GM18858 (cell line): ENCODE results near the gene ITGA8.
"Not testable (repeated sequence)": the region's sequence is repeated elsewhere in the genome, so short reads cannot be mapped to it uniquely, and the experiment has no call there.

ENCODE experiments used
- ATAC-seq: cut with Tn5 transposase; IDR thresholded peaks from one replicate; pipeline ENCODE4 v1.9.1; 2021; ENCODE audit not compliant: unreplicated experiment

Gene ITGA8

GRCh38 chr10:15510963-15511362 lies 208.8 kb downstream of the ITGA8 start:
- ATAC-seq = no peak

DNA sequence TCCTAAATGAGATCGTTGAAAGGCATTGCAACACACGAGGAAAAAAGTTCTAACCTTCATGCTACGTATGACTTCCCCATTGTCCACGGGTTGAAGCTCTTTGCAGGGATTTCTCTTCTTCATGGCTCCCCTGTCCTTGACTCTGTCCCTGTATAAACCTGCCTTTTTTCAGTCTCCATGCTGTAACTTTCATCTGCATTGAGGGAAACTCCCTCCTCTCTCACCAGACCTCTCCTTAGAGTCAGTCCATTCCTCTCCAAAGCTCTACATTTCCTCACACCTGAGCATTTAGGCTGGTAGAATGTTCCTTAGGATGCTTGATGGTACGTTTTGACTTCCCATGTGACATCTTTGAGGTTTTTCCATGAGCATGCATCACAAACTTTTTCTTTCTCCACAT lies 214.4 kb downstream of the ITGA8 start:
- no peak for ATAC-seq

DNA sequence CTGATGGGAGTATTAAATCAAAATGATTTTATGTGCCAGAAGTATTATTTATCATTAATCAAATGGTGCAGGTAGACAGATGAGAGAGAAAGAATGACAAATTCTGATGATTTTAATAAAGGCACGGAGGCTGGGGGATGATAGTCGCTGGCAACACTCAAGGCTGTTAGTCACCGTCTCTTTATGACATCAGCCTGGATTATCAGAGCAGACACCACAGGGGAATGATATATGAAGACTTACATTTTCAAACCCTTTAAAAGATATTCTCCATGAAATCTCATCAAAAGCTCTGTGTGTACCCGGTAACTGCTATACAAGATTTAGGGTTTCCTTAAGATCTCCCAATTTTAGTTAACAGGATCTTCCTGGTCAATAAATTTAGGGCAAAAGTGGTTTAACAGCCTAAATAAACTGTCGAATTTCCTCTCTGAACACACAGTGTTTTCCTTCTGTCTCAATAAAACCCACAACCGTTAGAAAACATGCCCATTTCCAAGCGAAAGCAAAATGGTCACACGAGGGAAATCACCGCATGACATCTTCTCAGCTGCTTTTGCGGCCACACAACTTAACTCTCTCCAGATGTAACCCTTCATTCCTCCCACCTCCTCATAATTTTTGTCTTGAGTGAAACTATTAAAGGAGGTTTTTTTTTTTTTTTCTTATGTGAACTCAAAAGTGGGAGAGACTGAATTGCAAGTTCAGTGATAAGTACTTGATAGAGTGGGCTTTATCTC lies 215.5 kb downstream of the ITGA8 start:
- ATAC-seq = no peak

- no peak for ATAC-seq
Observed at GRCh38 chr10:15494850-15495506, 224.7 kb downstream of the ITGA8 start.

DNA sequence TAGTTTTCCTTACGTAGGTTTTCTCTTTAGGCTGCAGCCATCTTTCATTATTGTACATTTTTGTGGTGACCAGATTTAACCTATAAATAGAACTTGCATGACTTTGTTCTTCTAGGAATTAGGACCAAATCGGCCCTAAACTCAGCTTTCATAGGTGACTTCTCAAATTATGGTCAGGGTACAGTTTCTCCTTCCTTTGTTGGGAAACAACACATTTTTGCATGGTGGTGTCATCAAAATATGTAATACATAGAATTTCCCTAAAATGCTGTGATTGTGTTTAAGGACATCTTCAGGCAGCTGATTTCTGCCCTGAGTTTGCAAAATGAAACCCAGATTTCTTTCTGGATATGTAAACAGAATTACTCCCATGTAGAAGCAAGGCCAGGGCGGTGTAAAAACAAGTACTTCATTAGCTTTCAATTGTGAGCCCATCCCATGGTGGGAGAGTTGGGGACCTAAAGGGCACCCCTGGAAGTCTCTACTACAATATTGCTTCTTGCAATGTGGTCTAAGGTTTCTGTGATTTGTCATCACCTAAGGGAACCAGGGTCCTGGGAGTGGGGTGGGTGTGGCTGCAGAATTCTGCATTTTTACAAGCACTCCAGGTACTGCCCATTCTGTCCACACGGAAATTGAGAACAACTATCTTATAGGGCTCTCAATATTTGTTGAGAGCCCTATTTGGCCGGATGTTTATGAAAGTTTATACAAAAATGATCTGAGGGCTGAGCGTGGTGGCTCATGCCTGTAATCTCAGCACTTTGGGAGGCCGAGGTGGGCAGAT lies 227.7 kb downstream of the ITGA8 start:
- ATAC-seq = no peak

- ATAC-seq = no peak
Observed at GRCh38 chr10:15489431-15489830, 230.3 kb downstream of the ITGA8 start.

DNA sequence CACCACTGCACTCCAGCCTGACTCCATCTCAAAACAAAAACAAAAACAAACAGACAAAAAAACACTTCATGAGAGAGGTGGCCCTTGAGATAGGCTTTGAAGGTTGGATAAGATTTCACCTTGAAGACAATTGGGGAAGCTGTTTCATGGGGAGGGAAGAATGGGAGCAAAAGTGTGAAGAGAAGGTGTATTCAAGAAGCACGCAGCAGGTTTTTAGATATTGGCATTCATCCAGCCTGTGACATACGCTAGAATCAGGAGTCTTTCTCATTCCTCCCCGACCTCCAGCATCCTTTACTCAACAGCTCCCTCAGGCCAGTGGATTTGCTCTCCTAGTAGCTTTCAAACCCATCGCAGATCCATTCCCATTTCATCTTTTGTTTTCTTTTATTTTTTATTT lies 232.3 kb downstream of the ITGA8 start:
- no peak for ATAC-seq

GRCh38 chr10:15486404-15486803 lies 233.3 kb downstream of the ITGA8 start:
- no peak for ATAC-seq

DNA sequence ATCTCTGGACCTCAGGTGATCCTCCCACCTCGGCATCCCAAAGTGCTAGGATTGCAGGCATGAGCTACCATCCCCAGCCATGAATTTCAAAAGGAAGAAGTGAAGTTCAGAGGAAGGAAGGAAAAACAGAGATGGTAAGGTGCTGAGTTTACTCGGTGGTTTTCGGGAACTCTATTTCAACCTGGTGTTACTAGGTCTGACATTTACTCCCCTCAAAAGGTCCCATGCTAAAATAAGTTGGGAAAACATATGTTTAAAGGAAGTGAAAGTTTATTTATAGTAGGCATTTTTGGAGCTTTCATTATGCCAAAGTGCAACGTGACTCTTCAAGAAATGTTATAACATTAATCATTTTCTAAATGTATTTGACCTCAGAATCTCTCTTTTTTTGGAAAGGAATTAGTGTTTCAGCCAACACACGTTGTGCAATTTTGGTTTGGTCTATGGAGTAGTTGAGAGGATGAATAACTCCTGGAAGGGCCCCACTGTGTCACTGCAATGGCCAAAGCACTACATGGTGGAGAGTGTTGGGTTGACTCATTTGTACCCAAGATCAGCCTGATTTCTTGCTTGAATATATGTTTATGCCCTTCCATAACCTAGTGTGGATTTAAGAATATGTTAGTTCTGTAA lies 233.9 kb downstream of the ITGA8 start:
- no peak for ATAC-seq

DNA sequence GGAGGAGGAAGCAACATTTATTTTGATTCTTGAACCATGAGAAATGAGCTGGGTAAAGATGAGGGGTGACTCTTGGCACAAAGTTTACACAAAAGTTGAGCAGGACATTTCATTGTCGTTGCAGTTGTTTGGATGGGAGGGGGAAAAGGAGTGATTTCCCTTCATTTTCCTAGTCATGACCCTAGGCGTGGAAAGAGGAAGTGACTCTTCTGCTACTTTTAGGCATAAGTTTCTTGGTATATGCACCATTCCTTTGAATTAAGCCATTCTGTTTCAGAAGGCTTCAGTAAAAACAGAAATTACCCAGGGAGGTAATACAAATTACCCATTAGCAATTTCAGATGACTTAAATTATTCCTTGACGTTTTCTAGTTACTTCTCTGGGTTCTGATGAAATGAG lies 234.7 kb downstream of the ITGA8 start:
- no peak for ATAC-seq

- ATAC-seq = no peak
Observed at GRCh38 chr10:15484128-15484527, 235.6 kb downstream of the ITGA8 start.

DNA sequence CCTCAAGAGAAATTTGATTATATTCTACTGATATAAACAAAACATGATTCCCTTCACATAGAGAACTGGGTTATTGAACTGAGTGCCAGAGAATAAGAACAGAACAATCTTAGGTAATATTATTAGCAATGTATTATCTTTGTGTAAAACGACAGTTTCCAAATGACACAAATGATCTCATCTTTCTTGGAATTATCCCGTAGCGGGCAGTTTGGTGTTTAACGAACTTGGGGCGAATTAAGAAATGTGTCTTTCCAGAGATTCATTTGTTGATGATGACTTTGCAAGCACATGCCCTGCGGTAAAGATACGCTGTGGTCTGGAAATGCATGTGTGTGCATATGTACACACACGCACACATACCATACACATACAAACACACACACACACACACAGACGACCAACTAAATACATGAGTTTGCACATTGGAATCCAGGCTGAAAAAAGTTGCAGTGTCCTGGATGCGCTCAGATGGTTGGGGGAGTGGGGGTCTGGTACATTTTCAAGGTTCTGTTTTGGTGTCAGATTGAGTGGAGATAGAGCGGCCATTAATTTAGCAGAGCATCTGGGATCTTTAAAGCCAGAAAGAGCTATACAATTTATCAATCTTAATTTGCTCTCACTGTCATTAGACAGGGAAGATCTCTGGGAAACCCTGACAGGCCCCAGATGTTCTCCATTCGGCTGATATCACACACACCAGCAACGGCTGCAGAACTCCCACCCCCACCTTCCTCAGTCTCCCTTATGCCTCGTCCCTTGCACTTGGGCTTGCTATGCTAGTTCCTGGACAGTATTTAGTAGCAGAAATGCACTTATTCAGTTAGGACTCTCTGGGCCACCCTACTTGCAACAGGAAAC lies 236.3 kb downstream of the ITGA8 start:
- ATAC-seq = no peak

GRCh38 chr10:15482156-15482555 lies 237.6 kb downstream of the ITGA8 start:
- no peak for ATAC-seq

GRCh38 chr10:15478950-15479349 lies 240.8 kb downstream of the ITGA8 start:
- no peak for ATAC-seq

GRCh38 chr10:15478429-15478828 lies 241.3 kb downstream of the ITGA8 start:
- no peak for ATAC-seq

DNA sequence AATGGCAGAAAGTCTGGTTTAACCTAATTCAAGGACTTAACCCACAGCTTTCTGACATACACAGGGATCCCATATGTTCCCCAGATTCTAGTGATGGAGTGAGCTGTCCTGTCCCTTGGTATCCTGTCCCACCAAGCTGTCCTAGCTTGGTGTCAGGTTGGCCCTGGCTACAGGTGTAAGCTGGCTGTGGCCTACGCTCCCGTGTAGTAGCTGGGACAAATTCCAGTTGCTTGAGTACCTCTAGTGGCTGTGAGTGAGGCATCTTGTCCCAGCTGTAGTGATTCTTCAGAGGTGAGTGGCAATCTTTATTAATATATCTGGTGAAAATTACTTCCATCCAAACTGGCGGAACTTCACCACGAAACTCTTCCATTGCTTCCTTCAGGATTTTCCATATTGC lies 243.4 kb downstream of the ITGA8 start:
- ATAC-seq = no peak

- not testable (repeated sequence) for ATAC-seq
Observed at GRCh38 chr10:15475439-15475838, 244.3 kb downstream of the ITGA8 start.

DNA sequence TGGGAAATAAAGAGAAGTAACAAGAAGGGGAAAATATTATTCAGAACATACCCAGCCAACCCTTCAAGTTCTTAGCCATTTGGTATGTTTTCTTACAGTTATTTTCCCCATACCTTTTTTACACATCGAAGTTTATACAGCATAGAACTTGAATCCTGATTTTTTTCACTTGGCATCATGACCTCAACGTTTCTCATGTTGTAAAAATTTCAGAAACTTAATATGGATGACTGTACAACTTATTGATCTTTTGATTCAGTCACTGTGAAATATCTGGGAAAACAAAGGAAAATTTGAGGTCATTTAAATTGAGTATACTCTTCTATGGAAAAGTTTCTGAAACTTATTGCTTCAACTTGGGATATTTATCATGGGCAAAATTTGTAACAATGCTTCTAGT lies 245.1 kb downstream of the ITGA8 start:
- ATAC-seq = no peak

DNA sequence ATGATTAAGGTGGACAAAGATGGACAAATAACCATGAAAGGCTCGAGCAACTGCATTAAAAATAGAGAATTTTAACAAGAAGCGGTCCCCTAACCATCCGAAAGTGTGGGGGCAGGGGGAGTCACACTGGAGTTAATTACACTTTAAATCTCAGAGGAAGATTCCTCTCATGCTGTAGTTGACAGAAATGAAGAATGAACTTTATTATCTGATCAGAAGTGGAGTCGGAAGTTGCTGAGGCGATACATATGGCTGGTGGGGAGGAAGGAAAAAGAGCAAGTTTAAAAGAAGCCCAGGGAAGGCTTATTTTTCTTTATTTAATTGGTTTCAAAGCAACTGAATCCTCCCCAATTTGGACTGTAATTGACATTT lies 246.3 kb downstream of the ITGA8 start:
- no peak for ATAC-seq
